ENCODE results near the gene RORB. TPM values are rescaled to one million over a fixed set of nuclear protein-coding genes. Genes with fewer than 3 reads are reported as not detected.

The RORB gene
- total RNA-seq, 1 experiment from 2014 or later = 8.7 TPM

DNA sequence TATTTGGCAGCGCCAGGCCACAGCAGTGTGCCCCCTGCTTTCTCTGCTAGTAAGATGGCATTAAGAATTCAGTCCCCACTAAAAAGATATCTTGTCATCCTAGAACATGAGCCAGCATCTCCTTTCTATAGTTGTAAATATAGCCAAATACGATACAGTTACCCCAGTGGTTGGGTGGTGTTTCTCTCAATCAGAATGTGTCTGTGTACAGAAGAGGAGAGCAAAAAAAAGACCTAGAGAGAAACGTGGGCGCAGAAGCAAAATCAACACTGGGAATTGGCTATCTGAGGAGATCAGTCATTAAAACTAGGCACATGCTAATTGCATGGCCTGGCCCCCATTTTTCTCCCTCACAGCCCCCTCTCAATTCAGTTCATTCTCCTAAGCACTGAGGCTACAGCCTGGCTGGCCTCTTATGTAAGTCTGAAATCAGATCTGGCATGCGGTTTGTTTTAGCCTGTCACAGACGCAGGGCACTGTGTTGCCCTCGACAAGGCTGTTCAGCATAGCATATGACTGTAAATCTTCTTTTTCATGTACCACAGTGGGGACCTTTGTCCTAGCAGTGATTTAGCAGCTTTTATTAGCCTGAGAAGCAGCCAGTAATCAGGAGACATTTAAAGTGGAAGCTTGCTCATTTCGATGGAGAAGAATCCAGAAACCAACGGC is 57.8 kb downstream of the RORB start (continued):
- TF ChIP-seq, protein P1, sequence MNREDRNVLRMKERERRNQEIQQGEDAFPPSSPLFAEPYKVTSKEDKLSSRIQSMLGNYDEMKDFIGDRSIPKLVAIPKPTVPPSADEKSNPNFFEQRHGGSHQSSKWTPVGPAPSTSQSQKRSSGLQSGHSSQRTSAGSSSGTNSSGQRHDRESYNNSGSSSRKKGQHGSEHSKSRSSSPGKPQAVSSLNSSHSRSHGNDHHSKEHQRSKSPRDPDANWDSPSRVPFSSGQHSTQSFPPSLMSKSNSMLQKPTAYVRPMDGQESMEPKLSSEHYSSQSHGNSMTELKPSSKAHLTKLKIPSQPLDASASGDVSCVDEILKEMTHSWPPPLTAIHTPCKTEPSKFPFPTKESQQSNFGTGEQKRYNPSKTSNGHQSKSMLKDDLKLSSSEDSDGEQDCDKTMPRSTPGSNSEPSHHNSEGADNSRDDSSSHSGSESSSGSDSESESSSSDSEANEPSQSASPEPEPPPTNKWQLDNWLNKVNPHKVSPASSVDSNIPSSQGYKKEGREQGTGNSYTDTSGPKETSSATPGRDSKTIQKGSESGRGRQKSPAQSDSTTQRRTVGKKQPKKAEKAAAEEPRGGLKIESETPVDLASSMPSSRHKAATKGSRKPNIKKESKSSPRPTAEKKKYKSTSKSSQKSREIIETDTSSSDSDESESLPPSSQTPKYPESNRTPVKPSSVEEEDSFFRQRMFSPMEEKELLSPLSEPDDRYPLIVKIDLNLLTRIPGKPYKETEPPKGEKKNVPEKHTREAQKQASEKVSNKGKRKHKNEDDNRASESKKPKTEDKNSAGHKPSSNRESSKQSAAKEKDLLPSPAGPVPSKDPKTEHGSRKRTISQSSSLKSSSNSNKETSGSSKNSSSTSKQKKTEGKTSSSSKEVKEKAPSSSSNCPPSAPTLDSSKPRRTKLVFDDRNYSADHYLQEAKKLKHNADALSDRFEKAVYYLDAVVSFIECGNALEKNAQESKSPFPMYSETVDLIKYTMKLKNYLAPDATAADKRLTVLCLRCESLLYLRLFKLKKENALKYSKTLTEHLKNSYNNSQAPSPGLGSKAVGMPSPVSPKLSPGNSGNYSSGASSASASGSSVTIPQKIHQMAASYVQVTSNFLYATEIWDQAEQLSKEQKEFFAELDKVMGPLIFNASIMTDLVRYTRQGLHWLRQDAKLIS (CRISPR knock-in tag; IDR thresholded peaks at IDR 0.05; ENCODE audit: borderline replicate concordance) = no peak
- TF ChIP-seq GABPB1 (CRISPR knock-in tag; IDR thresholded peaks at IDR 0.05) (no peak), ZNF138 (CRISPR knock-in tag; conservative IDR thresholded peaks at IDR 0.05) (no peak), FOXJ3 (CRISPR knock-in tag; IDR thresholded peaks at IDR 0.05; ENCODE audit: borderline replicate concordance) (no peak), NR3C1 (CRISPR knock-in tag; conservative IDR thresholded peaks at IDR 0.05; ENCODE audit: low read depth) (no peak), OVOL2 (CRISPR knock-in tag; IDR thresholded peaks at IDR 0.05; ENCODE audit: borderline replicate concordance) (no peak)
- TF ChIP-seq, protein P2, sequence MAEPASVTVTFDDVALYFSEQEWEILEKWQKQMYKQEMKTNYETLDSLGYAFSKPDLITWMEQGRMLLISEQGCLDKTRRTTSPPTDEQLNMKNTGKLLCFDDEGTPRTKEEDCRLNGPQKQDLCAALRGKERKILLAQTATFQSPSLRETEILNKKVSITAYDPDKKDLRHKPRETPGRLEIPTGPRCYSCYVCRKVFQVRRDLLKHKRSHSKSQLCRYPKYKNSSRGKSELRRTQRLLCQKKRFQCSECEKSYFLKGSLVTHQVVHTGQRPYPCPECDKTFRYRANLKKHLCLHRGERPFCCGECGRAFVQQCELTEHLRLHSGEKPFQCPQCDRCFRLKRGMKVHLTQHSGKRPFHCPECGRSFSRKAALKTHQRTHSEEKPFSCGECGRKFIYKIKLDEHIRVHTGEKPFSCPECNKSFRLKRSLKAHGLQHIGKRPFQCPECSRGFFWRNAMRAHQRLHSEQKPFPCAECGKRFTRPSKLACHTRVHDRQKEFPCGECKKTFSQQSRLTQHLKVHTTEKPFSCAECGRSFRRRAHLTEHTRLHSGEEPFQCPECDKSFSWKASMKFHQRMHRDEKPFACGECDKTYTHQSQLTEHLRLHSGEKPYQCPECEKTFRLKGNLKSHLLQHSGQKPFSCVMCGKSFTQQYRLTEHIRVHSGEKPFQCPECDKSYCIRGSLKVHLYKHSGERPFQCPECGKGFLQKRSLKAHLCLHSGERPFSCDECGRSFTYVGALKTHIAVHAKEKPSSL (CRISPR knock-in tag; conservative IDR thresholded peaks at IDR 0.05) = no peak
- TF ChIP-seq, protein P3, sequence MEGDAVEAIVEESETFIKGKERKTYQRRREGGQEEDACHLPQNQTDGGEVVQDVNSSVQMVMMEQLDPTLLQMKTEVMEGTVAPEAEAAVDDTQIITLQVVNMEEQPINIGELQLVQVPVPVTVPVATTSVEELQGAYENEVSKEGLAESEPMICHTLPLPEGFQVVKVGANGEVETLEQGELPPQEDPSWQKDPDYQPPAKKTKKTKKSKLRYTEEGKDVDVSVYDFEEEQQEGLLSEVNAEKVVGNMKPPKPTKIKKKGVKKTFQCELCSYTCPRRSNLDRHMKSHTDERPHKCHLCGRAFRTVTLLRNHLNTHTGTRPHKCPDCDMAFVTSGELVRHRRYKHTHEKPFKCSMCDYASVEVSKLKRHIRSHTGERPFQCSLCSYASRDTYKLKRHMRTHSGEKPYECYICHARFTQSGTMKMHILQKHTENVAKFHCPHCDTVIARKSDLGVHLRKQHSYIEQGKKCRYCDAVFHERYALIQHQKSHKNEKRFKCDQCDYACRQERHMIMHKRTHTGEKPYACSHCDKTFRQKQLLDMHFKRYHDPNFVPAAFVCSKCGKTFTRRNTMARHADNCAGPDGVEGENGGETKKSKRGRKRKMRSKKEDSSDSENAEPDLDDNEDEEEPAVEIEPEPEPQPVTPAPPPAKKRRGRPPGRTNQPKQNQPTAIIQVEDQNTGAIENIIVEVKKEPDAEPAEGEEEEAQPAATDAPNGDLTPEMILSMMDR (IDR thresholded peaks at IDR 0.05) = no peak

DNA sequence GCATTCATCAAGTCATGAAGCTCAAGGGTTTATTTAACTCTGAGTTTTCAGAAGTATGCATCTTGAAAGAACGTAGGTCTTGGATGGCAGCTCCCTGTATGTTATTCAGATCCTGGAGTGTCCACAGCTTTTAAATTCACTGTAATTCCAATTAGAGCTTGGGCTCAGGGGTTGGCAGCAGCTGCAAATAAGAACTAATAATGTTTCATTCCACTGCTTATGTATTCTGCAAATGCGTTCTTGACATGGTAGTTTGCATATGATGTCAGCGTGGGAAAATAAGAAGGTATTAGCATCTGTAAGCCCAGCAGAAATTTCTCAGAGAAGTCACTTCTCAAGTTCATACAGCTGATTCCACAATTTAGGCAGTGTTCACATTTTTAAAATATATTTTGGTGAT is 58.4 kb downstream of the RORB start:
- no peaks in the 10 kb centered on the region for H3K27me3 Mint-ChIP-seq (ENCODE audit: low read depth)
- no peak for ATAC-seq
- H3K4me1 Mint-ChIP-seq = peaks cover 21% of the 10 kb centered on the region
- H3K4me3 Mint-ChIP-seq = no peak overlapping the region
- ChIA-PET CTCF (no interaction called here), POLR2A (interaction anchor here (0.8 kb wide), 1 partner anchor 15 kb away, joined by 3 read pairs; no protein-coding TSS in a partner anchor)
- no peak for DNase-seq (ENCODE audit: low spot score)
- no peak overlapping the region for H3K27ac Mint-ChIP-seq
- H3K9me3 Mint-ChIP-seq = no peaks in the 10 kb centered on the region
- H3K36me3 Mint-ChIP-seq = no peaks in the 10 kb centered on the region
- TF ChIP-seq NR3C1 (CRISPR knock-in tag; conservative IDR thresholded peaks at IDR 0.05; ENCODE audit: low read depth) (no peak), RELA (CRISPR knock-in tag; IDR thresholded peaks at IDR 0.05; ENCODE audit: borderline replicate concordance) (no peak), ZNF263 (CRISPR knock-in tag; IDR thresholded peaks at IDR 0.05; ENCODE audit: low read depth) (no peak), ELF4 (CRISPR knock-in tag; IDR thresholded peaks at IDR 0.05; ENCODE audit: low read depth) (no peak), GTF2I (CRISPR knock-in tag; conservative IDR thresholded peaks at IDR 0.05) (no peak), SP1 (CRISPR knock-in tag; conservative IDR thresholded peaks at IDR 0.05) (no peak), JAZF1 (CRISPR knock-in tag; IDR thresholded peaks at IDR 0.05) (no peak)
- TF ChIP-seq, protein P4, sequence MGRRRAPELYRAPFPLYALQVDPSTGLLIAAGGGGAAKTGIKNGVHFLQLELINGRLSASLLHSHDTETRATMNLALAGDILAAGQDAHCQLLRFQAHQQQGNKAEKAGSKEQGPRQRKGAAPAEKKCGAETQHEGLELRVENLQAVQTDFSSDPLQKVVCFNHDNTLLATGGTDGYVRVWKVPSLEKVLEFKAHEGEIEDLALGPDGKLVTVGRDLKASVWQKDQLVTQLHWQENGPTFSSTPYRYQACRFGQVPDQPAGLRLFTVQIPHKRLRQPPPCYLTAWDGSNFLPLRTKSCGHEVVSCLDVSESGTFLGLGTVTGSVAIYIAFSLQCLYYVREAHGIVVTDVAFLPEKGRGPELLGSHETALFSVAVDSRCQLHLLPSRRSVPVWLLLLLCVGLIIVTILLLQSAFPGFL (CRISPR knock-in tag; IDR thresholded peaks at IDR 0.05; ENCODE audit: borderline replicate concordance) = no peak
- TF ChIP-seq, protein P3 (IDR thresholded peaks at IDR 0.05) = no peak
- TF ChIP-seq, protein P5, sequence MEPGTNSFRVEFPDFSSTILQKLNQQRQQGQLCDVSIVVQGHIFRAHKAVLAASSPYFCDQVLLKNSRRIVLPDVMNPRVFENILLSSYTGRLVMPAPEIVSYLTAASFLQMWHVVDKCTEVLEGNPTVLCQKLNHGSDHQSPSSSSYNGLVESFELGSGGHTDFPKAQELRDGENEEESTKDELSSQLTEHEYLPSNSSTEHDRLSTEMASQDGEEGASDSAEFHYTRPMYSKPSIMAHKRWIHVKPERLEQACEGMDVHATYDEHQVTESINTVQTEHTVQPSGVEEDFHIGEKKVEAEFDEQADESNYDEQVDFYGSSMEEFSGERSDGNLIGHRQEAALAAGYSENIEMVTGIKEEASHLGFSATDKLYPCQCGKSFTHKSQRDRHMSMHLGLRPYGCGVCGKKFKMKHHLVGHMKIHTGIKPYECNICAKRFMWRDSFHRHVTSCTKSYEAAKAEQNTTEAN (CRISPR knock-in tag; IDR thresholded peaks at IDR 0.05) = no peak
- TF ChIP-seq, protein P6, sequence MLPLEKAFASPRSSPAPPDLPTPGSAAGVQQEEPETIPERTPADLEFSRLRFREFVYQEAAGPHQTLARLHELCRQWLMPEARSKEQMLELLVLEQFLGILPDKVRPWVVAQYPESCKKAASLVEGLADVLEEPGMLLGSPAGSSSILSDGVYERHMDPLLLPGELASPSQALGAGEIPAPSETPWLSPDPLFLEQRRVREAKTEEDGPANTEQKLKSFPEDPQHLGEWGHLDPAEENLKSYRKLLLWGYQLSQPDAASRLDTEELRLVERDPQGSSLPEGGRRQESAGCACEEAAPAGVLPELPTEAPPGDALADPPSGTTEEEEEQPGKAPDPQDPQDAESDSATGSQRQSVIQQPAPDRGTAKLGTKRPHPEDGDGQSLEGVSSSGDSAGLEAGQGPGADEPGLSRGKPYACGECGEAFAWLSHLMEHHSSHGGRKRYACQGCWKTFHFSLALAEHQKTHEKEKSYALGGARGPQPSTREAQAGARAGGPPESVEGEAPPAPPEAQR (CRISPR knock-in tag; IDR thresholded peaks at IDR 0.05) = no peak
